ENCODE measurements around the gene KLF16.

DNA sequence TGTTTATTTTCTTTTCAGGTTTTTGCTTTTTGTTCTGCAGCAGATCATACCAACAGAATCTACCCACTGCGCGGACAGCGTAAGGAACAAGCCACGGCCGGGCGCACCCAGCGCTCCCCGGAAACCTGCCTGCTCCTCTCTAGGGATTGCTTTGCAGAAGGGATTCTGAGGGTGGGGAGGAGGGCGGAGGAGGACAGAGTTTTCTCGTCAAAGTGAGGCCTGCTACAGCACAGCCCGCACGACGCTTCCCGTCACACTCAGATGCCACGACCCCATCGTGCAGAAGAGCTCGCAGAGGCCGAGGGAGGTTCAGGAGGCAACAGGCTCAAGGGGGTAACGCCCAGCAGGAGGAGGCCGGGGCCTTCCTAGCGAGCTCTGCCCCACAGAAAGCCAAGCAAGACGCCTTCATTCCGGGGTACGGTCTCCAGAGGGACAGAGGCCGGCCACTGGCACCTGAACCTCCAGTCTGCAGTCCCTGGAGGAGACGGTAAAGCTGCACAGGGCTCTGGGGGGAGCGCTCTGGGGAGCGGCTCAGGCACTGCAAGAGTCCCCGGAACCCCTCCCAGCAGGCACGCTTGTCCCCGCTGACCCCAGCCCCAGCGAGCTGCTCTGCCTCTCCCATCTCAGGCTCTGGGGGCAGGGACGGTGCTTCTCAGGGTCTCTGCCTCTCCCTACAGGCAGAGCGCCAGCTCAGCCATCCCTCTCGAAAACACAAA is 22.0 kb downstream of the KLF16 start:
- TF ChIP-seq CTCF (IDR thresholded peaks at IDR 0.05) (no peak), POLR2A (IDR thresholded peaks at IDR 0.05) (no peak)
